CD14-positive monocyte (primary cell): ENCODE results near the gene PDK2. TPM values are rescaled to one million over a fixed set of nuclear protein-coding genes. Genes with fewer than 3 reads are reported as not detected.

ENCODE experiments used
- DNase-seq, 3 donors: peaks; one replicate each; pipeline ENCODE4 v3.0.0-alpha.2; 2011 to 2022
- H2AFZ ChIP-seq: 2 replicates; pipeline ENCODE4 v1.6.0; 2012; ENCODE audit warnings: mild to moderate bottlenecking, low read depth, low read length, inconsistent platforms; ENCODE audit not compliant: insufficient read depth, poor library complexity, severe bottlenecking
- H3K27ac ChIP-seq, 2 donors: 1 replicate in 1 of 2; 2 replicates in 1 of 2; pipeline ENCODE4 v1.5.1; 2012 to 2013; ENCODE audit warnings: low read length in 2 of 2, control low read depth in 1 of 2, inconsistent platforms in 1 of 2, low read depth in 1 of 2, mild to moderate bottlenecking in 1 of 2
- H3K27me3 ChIP-seq, 2 donors: one replicate each; pipeline versions ENCODE4 v1.6.0 to v1.6.1; 2011 to 2013; ENCODE audit warnings: low read length in 2 of 2; ENCODE audit not compliant: control insufficient read depth in 2 of 2, insufficient read depth in 2 of 2
- H3K36me3 ChIP-seq, 2 donors: replicated peaks in 1 of 2; 1 replicate in 1 of 2; 2 replicates in 1 of 2; pipeline versions ENCODE4 v1.5.1 to v1.6.1; 2012 to 2013; ENCODE audit warnings: low read length in 2 of 2, control low read depth in 1 of 2, inconsistent platforms in 1 of 2, mild to moderate bottlenecking in 1 of 2; ENCODE audit not compliant: insufficient read depth in 2 of 2, control insufficient read depth in 1 of 2
- H3K4me1 ChIP-seq, 2 donors: 1 replicate in 1 of 2; 2 replicates in 1 of 2; pipeline versions ENCODE4 v1.5.1 to v1.6.1; 2012 to 2013; ENCODE audit warnings: low read length in 2 of 2, control low read depth in 1 of 2, inconsistent platforms in 1 of 2, mild to moderate bottlenecking in 1 of 2, moderate library complexity in 1 of 2; ENCODE audit not compliant: insufficient read depth in 2 of 2, control insufficient read depth in 1 of 2
- H3K4me2 ChIP-seq: replicated peaks from 2 replicates; pipeline ENCODE3; 2012; ENCODE audit warnings: low read length, moderate library complexity, mild to moderate bottlenecking; ENCODE audit not compliant: poor library complexity, severe bottlenecking; ENCODE audit errors: extremely low read depth
- H3K4me3 ChIP-seq, 3 experiments: fragments of 200-600 bp in 1 of 3; sonication (generic) in 1 of 3; replicated peaks in 1 of 3; 1 replicate in 2 of 3; 2 replicates in 1 of 3; pipeline ENCODE4 v1.5.1; 2011 to 2013; ENCODE audit warnings: low read length in 3 of 3, mild to moderate bottlenecking in 3 of 3, control low read depth in 2 of 3, low read depth in 2 of 3, inconsistent platforms in 1 of 3, moderate library complexity in 1 of 3
- H3K79me2 ChIP-seq: 2 replicates; pipeline ENCODE4 v1.6.0; 2012; ENCODE audit warnings: mild to moderate bottlenecking, control low read depth, inconsistent platforms, low read length, moderate library complexity; ENCODE audit not compliant: insufficient read depth
- H3K9ac ChIP-seq: 2 replicates; pipeline ENCODE4 v1.6.0; 2017; ENCODE audit warnings: low read length, mild to moderate bottlenecking; ENCODE audit not compliant: insufficient read depth, poor library complexity, severe bottlenecking
- H3K9me3 ChIP-seq, 2 donors: replicated peaks in 1 of 2; 1 replicate in 1 of 2; 2 replicates in 1 of 2; pipeline versions ENCODE4 v1.5.1 to v1.6.1; 2012 to 2013; ENCODE audit warnings: low read length in 2 of 2, control low read depth in 1 of 2; ENCODE audit not compliant: control insufficient read depth in 1 of 2, insufficient read depth in 1 of 2
- H4K20me1 ChIP-seq: 2 replicates; pipeline ENCODE4 v1.6.0; 2012; ENCODE audit warnings: mild to moderate bottlenecking, low read length, control low read depth, moderate library complexity; ENCODE audit not compliant: insufficient read depth
- H3K27ac Mint-ChIP-seq, 7 donors: one replicate each; pipeline ENCODE4 v1.8.0; 2020; ENCODE audit warnings: mild to moderate bottlenecking in 7 of 7, mixed read lengths in 7 of 7, moderate library complexity in 6 of 7, inconsistent platforms in 2 of 7
- H3K27me3 Mint-ChIP-seq, 3 donors: one replicate each; pipeline ENCODE4 v1.8.0; 2021 to 2022; ENCODE audit warnings: low read depth in 3 of 3, mild to moderate bottlenecking in 3 of 3, mixed read lengths in 3 of 3, moderate library complexity in 3 of 3, inconsistent platforms in 1 of 3
- H3K36me3 Mint-ChIP-seq, 2 donors: one replicate each; pipeline ENCODE4 v1.8.0; 2020; ENCODE audit warnings: mixed read lengths in 2 of 2, inconsistent platforms in 1 of 2, mild to moderate bottlenecking in 1 of 2
- H3K4me1 Mint-ChIP-seq: one replicate; pipeline ENCODE4 v1.8.0; 2020; ENCODE audit warnings: mild to moderate bottlenecking, mixed read lengths
- H3K4me3 Mint-ChIP-seq, 2 donors: one replicate each; pipeline ENCODE4 v1.8.0; 2020; ENCODE audit warnings: mild to moderate bottlenecking in 2 of 2, mixed read lengths in 2 of 2, moderate library complexity in 1 of 2
- H3K9me3 Mint-ChIP-seq, 7 donors: one replicate each; pipeline ENCODE4 v1.8.0; 2020 to 2022; ENCODE audit warnings: mixed read lengths in 7 of 7, mild to moderate bottlenecking in 6 of 7, moderate library complexity in 6 of 7, inconsistent platforms in 2 of 7
- WGBS: methylation state at CpG from one replicate; pipeline ENCODE4 v1.1.5; 2013; ENCODE audit warnings: missing lambda C conversion rate; ENCODE audit not compliant: insufficient coverage; 5-methylcytosine and 5-hydroxymethylcytosine counted together
- intact Hi-C, 2 donors: fragments of 100-400 bp; cut with micrococcal nuclease; formaldehyde crosslinking; loops; one replicate each; pipeline versions ENCODE4 v1.15.0 to v1.15.1; 2023
- polyA plus RNA-seq, 3 donors: library from polyadenylated mRNA; depleted of rRNA in 1 of 3; unstranded in 2 of 3; stranded (reverse) in 1 of 3; fragments of 300-500 nt in 2 of 3; fragments of >200 nt in 1 of 3; fragmentation: Illumina TruSeq in 2 of 3; gene quantifications; 1 replicate in 2 of 3; 2 replicates in 1 of 3; pipeline ENCODE4 v1.2.3, GENCODE V29; 2012 to 2021
- TF ChIP-seq, protein P1 (sequence below): fragments of 200-600 bp; IDR thresholded peaks from one replicate; pipeline ENCODE4 v1.8.0; 2022; ENCODE audit warnings: antibody characterized with exemption, mild to moderate bottlenecking

The PDK2 gene
- polyA plus RNA-seq, 3 donors, result 15.9 to 43.0 (median 23.4) TPM

- H4K20me1 ChIP-seq, result no peaks in the 10 kb centered on the region
Measured at GRCh38 chr17:50100921-50101345, 5.8 kb downstream of the PDK2 start.

DNA sequence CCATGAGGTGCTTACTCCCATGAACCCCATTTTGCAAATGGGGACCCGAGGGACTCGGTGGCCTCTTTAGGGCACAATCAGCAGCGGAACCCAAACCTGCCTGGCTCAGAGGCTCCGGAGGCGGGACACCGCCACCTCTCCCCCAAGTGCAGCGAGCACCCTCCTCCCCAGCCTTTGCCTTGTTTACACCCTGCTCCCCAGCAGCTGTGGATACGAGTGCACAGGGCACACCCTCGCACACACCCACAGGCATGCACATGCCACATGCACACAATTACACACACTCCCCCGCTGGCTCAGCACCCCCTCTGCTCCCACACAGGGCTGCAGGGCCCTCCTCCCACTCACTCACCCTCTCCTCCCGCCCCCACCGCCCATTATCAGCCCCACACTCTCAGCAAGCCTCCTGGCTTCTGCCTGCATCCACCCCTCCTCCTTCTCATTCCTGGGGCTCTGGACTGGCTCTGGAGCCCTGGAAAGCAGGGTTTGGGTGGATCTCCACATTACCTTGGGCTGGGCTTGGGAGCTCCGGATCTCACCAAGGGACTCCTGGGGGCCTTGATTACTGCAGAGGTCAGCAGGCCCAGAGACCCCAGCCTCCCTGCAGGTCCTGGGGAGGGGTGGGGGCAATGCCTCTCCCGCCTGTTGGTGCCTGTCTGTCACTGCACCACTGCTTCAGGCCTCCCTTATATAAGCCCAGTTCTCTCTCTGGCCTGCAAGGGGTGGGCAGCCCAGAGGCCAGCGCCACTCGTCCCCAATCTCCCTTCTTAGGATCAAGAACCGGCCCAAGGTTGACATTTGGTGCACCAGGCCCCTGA is 6.4 kb downstream of the PDK2 start:
- DNase-seq, result no peak
- WGBS, result 96% methylated on average over 14 of the region's 17 CpGs
- Mint-ChIP-seq H3K27ac (no peak overlapping the region), H3K4me3 (no peak overlapping the region), H3K36me3 (peaks cover 40 to 63% of the 10 kb centered on the region in 2 donors), H3K27me3 (peaks cover 0 to 1% (median 1%) of the 10 kb centered on the region in 3 donors), H3K9me3 (no peaks in the 10 kb centered on the region), H3K4me1 (peaks cover 4% of the 10 kb centered on the region)
- Histone ChIP-seq H3K4me1 (no peaks in the 10 kb centered on the region), H3K27ac (no peak overlapping the region), H4K20me1 (no peaks in the 10 kb centered on the region), H3K36me3 (peaks cover 28% of the 10 kb centered on the region in 2 donors), H3K9me3 (no peaks in the 10 kb centered on the region), H3K27me3 (no peaks in the 10 kb centered on the region), H3K9ac (no peak overlapping the region), H3K4me2 (no peak overlapping the region), H3K4me3 (no peak overlapping the region), H2AFZ (no peak overlapping the region), H3K79me2 (no peaks in the 10 kb centered on the region)
- TF ChIP-seq, protein P1, sequence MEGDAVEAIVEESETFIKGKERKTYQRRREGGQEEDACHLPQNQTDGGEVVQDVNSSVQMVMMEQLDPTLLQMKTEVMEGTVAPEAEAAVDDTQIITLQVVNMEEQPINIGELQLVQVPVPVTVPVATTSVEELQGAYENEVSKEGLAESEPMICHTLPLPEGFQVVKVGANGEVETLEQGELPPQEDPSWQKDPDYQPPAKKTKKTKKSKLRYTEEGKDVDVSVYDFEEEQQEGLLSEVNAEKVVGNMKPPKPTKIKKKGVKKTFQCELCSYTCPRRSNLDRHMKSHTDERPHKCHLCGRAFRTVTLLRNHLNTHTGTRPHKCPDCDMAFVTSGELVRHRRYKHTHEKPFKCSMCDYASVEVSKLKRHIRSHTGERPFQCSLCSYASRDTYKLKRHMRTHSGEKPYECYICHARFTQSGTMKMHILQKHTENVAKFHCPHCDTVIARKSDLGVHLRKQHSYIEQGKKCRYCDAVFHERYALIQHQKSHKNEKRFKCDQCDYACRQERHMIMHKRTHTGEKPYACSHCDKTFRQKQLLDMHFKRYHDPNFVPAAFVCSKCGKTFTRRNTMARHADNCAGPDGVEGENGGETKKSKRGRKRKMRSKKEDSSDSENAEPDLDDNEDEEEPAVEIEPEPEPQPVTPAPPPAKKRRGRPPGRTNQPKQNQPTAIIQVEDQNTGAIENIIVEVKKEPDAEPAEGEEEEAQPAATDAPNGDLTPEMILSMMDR, result no peak
- intact Hi-C loops, result no loop called here

More at GRCh38 chr17:50100921-50101345, 5.8 kb downstream of the PDK2 start:
- Histone ChIP-seq H3K4me1 (peaks cover 6% of the 10 kb centered on the region in 2 donors), H3K4me3 (no peak overlapping the region), H3K36me3 (peaks cover 24 to 25% of the 10 kb centered on the region in 2 donors), H3K9ac (no peak overlapping the region), H3K27ac (no peak overlapping the region), H2AFZ (no peak overlapping the region), H3K79me2 (peaks cover under 1% of the 10 kb centered on the region), H3K27me3 (no peaks in the 10 kb centered on the region), H3K9me3 (no peaks in the 10 kb centered on the region), H3K4me2 (no peak overlapping the region)
- Mint-ChIP-seq H3K4me1 (peaks cover 11% of the 10 kb centered on the region), H3K27ac (no peak overlapping the region), H3K27me3 (peaks cover 1 to 3% (median 1%) of the 10 kb centered on the region in 3 donors), H3K9me3 (no peaks in the 10 kb centered on the region), H3K4me3 (no peak overlapping the region), H3K36me3 (peaks cover 36 to 59% of the 10 kb centered on the region in 2 donors)
- intact Hi-C loops, result no loop called here
- TF ChIP-seq, protein P1, result no peak
- 96% methylated on average over 14 of the region's 15 CpGs for WGBS
- no peak for DNase-seq
